HepG2 (cell line): Measurements from ENCODE around the gene EPHA6. TPM values are rescaled to one million over a fixed set of nuclear protein-coding genes. Genes with fewer than 3 reads are reported as not detected.

Experiments
- ATAC-seq: fragments of 200-7000 bp; cut with Tn5 transposase; 3 replicates; pipeline ENCODE4 v1.9.1; 2020; ENCODE audit warnings: mild to moderate bottlenecking, moderate library complexity
- BruUV-seq: library from RNA; stranded (reverse); fragments of 400-500 nt; replicated peaks from 2 replicates; lab custom pipeline; 2021; lab: Mats Ljungman, UMichigan
- CTCF ChIA-PET: fragments of 300-600 bp; formaldehyde crosslinking; extraction: SDS; loops from one replicate; lab custom pipeline; 2021; ENCODE audit warnings: low total read pairs, inconsistent platforms, low intra/inter-chr PET ratio; lab: Yijun Ruan, JAX
- POLR2A ChIA-PET: fragments of 350-600 bp; sonication (Branson Sonifier 250); formaldehyde crosslinking; loops from one replicate; lab custom pipeline; 2020; ENCODE audit warnings: antibody characterized with exemption, inconsistent platforms; lab: Yijun Ruan, JAX
- DNase-seq: peaks from one replicate; pipeline ENCODE4 v3.0.0-alpha.2; 2015; ENCODE audit warnings: low spot score
- FAIRE-seq: peaks from 3 replicates; lab custom pipeline; 2011; peaks lifted over from hg19 to GRCh38; lab: Jason Lieb, UNC
- H2AFZ ChIP-seq: one replicate; pipeline ENCODE4 v1.6.1; 2011; ENCODE audit warnings: low read length, inconsistent platforms
- H3K27ac ChIP-seq: fragments of 300-600 bp; 3 replicates; pipeline ENCODE4 v1.8.0; 2011; ENCODE audit warnings: mixed run types, mild to moderate bottlenecking, mixed read lengths, low read length, inconsistent platforms; ENCODE audit not compliant: insufficient read depth; ENCODE audit errors: extremely low read length
- H3K27me3 ChIP-seq, 2 experiments: fragments of 200-600 bp in 1 of 2; 2 replicates in 1 of 2; 3 replicates in 1 of 2; pipeline versions ENCODE4 v1.6.0 to v1.8.0; 2011; ENCODE audit warnings: low read length in 2 of 2, mild to moderate bottlenecking in 2 of 2, moderate library complexity in 2 of 2, inconsistent platforms in 1 of 2; ENCODE audit not compliant: insufficient read depth in 2 of 2, control insufficient read depth in 1 of 2
- H3K36me3 ChIP-seq, 2 experiments: fragments of 200-600 bp in 1 of 2; replicated peaks in 1 of 2; 2 replicates in 1 of 2; 3 replicates in 1 of 2; pipeline versions ENCODE4 v1.5.1 to v1.8.0; 2011; ENCODE audit warnings: low read length in 2 of 2, inconsistent platforms in 1 of 2; ENCODE audit not compliant: insufficient read depth in 2 of 2, control insufficient read depth in 1 of 2
- H3K4me1 ChIP-seq: 2 replicates; pipeline ENCODE4 v1.5.1; 2012; ENCODE audit warnings: low read length, inconsistent platforms; ENCODE audit not compliant: insufficient read depth
- H3K4me2 ChIP-seq: 2 replicates; pipeline ENCODE4 v1.6.0; 2011; ENCODE audit warnings: low read depth, low read length, inconsistent platforms
- H3K4me3 ChIP-seq, 3 experiments: fragments of 200-600 bp in 1 of 3; sonication (generic), shearing (Covaris generic) in 1 of 3; replicated peaks in 1 of 3; 2 replicates each; pipeline ENCODE4 v1.5.1; 2011 to 2016; ENCODE audit warnings: low read length in 3 of 3, inconsistent platforms in 2 of 3, low read depth in 2 of 3, mild to moderate bottlenecking in 2 of 3, control low read depth in 1 of 3, mixed read lengths in 1 of 3; ENCODE audit not compliant: insufficient read depth in 1 of 3
- H3K79me2 ChIP-seq: one replicate; pipeline ENCODE4 v1.6.1; 2011; ENCODE audit warnings: low read length, inconsistent platforms; ENCODE audit not compliant: insufficient read depth
- H3K9ac ChIP-seq: 2 replicates; pipeline ENCODE4 v1.6.0; 2011; ENCODE audit warnings: mild to moderate bottlenecking, low read depth, low read length, inconsistent platforms; ENCODE audit not compliant: insufficient read depth
- H3K9me3 ChIP-seq: 2 replicates; pipeline ENCODE4 v1.5.1; 2012; ENCODE audit warnings: mild to moderate bottlenecking, low read length
- H4K20me1 ChIP-seq: 2 replicates; pipeline ENCODE4 v1.6.0; 2011; ENCODE audit warnings: inconsistent platforms, mild to moderate bottlenecking, low read length, moderate library complexity; ENCODE audit not compliant: insufficient read depth
- CREB1 ChIP-seq, 2 experiments: fragments of 450-650 bp in 1 of 2; IDR thresholded peaks; 2 replicates each; pipeline ENCODE4 v1.6.1; 2016 to 2017; ENCODE audit warnings: control low read depth in 1 of 2, mild to moderate bottlenecking in 1 of 2, missing compliant biosample characterization in 1 of 2, missing genetic modification characterization in 1 of 2
- KAT7 ChIP-seq: IDR thresholded peaks from 2 replicates; pipeline ENCODE4 v1.6.1; 2018; ENCODE audit warnings: borderline replicate concordance, missing compliant biosample characterization
- NCOA1 ChIP-seq: sonication (generic); formaldehyde crosslinking; IDR thresholded peaks from 2 replicates; pipeline ENCODE4 v1.9.0; 2021; ENCODE audit warnings: missing genetic modification reagents
- PCBP2 ChIP-seq: fragments of 200-400 bp; formaldehyde crosslinking; optimal IDR thresholded peaks from 2 replicates; pipeline ENCODE3; 2018; ENCODE audit warnings: low read length, low read depth; ENCODE audit not compliant: poor library complexity, severe bottlenecking
- STAG1 ChIP-seq: sonication (generic); formaldehyde crosslinking; IDR thresholded peaks from 2 replicates; pipeline ENCODE4 v1.4.0; 2020; ENCODE audit warnings: missing genetic modification reagents
- WGBS: methylation state at CpG from one replicate; pipeline ENCODE4 v1.1.6; 2017; ENCODE audit warnings: low lambda C conversion rate; 5-methylcytosine and 5-hydroxymethylcytosine counted together
- in situ Hi-C: cut with HindIII; loops from 2 replicates; pipeline ENCODE4 v1.10.0; 2017; ENCODE audit warnings: low pct_unique_long_range_greater_than_20kb; ENCODE audit not compliant: extremely low pct_ligation_motif_present
- intact Hi-C: fragments of 100-400 bp; cut with micrococcal nuclease; formaldehyde crosslinking; loops from one replicate; pipeline ENCODE4 v1.10.0; 2022; ENCODE audit not compliant: unreplicated experiment
- polyA plus RNA-seq, 8 experiments: library from polyadenylated mRNA; depleted of rRNA in 3 of 8; stranded (reverse) in 7 of 8; unstranded in 1 of 8; fragments of >200 nt; fragmentation: Illumina TruSeq in 4 of 8; extraction: Trizol in 4 of 8; gene quantifications; 2 replicates each; pipeline versions ENCODE4 v1.2.1 to v1.2.3, GENCODE V29; 2011 to 2016; ENCODE audit warnings: low read depth in 4 of 8, missing spikeins in 1 of 8, mixed read lengths in 1 of 8; ENCODE audit not compliant: insufficient read depth in 1 of 8
- total RNA-seq, 5 experiments: library from RNA; depleted of rRNA; stranded (reverse); fragments of >200 nt; fragmentation: Illumina TruSeq; extraction: Trizol; gene quantifications; 2 replicates each; pipeline ENCODE4 v1.2.3, GENCODE V29; 2016; ENCODE audit warnings: low read depth in 1 of 5

Gene EPHA6
- total and polyA plus RNA-seq, 2 of the 13 experiments (the other 11 are each of a cell fraction or from before 2014, with no cell fraction given) = not detected

DNA sequence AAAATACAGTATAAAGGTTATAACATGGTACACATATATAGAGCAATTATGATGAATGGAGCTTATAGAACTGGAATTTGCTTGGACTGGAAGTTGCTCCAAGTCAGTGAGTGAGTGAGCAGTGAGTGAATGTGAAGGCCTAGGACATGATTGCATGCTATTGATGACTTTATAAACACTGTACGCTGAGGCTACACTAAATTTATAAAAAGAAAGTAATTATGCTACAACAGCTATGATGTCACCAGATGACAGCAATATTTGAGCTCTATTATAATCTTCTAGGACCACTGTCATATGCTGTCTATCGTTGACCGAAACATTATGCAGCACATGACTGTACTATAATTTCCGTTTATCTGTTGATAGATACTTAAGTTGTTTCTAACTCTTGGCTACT lies 463.3 kb downstream of the EPHA6 start:
- H3K9ac ChIP-seq = no peak overlapping the region
- no peaks in the 10 kb centered on the region for H3K9me3 ChIP-seq
- FAIRE-seq (no peak), DNase-seq (no peak), ATAC-seq (no peak)
- H3K4me2 ChIP-seq = no peak overlapping the region
- H3K4me1 ChIP-seq = no peaks in the 10 kb centered on the region
- intact Hi-C loops (no loop called here), in situ Hi-C loops (no loop called here)
- H3K79me2 ChIP-seq = no peaks in the 10 kb centered on the region
- BruUV-seq = no TSS peak
- no peak overlapping the region for H3K27ac ChIP-seq
- ChIA-PET CTCF (no interaction called here), POLR2A (no interaction called here)
- WGBS = 3% methylated on average over 4 of the region's 4 CpGs
- TF ChIP-seq PCBP2 = no peak
- TF ChIP-seq CREB1 (IDR thresholded peaks at IDR 0.05) = 0 out of 2 replicates have a peak, but pooled peaks have one; percentile 13
- TF ChIP-seq CREB1 (CRISPR knock-in tag; IDR thresholded peaks at IDR 0.05) = no peak
- no peak for TF ChIP-seq NCOA1
- H3K4me3 ChIP-seq = no peak overlapping the region
- no peaks in the 10 kb centered on the region for H3K27me3 ChIP-seq
- no peaks in the 10 kb centered on the region for H3K36me3 ChIP-seq
- H2AFZ ChIP-seq = no peak overlapping the region
- no peaks in the 10 kb centered on the region for H4K20me1 ChIP-seq

DNA sequence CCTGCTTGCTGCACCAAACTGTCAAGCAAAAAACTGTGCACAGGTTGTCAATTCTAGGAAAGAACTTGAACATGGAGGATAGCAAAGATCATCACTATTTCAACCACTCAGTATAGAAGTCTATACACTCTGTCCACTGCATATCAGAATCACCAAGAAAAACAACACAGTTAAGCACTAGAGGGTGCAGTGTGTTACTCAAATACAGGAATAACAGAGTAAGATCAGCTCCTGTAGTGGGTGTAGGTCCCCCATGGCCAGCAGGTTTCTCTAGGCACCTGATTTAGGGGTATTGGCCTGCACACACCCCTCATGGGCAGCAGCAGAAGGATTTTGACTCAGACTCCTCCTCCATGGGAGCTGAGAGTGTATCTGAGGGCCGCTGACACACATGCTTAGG lies 464.1 kb downstream of the EPHA6 start:
- ATAC-seq = peak; percentile 83
- Histone ChIP-seq H3K4me3 (no peak overlapping the region), H3K36me3 (no peaks in the 10 kb centered on the region), H3K79me2 (no peaks in the 10 kb centered on the region), H3K27me3 (no peaks in the 10 kb centered on the region), H4K20me1 (no peaks in the 10 kb centered on the region), H3K27ac (no peak overlapping the region), H3K9me3 (no peaks in the 10 kb centered on the region), H2AFZ (no peak overlapping the region), H3K9ac (no peak overlapping the region), H3K4me2 (no peak overlapping the region), H3K4me1 (no peaks in the 10 kb centered on the region)
- DNase-seq = peak; percentile 4
- TF ChIP-seq STAG1 (CRISPR knock-in tag) (peak; percentile 13; the same call in 1 of the 2 replicates), KAT7 (CRISPR knock-in tag) (no peak)
- WGBS = 17% methylated on average over 1 of the region's 1 CpG
- no TSS peak for BruUV-seq
- CTCF ChIA-PET = no interaction called here
- in situ Hi-C loops = no loop called here
- POLR2A ChIA-PET = no interaction called here
- intact Hi-C loops = no loop called here
- no peak for FAIRE-seq
